DOHH2 (cell line): ENCODE results near the gene RCE1.

Experiments used
- H3F3A ChIP-seq: fragments of 200-600 bp; sonication (generic), shearing (Covaris generic); 2 replicates; pipeline ENCODE4 v1.6.0; 2016; ENCODE audit warnings: antibody characterized with exemption, mild to moderate bottlenecking; ENCODE audit not compliant: control insufficient read depth, insufficient read depth
- H3K27ac ChIP-seq: fragments of 200-600 bp; sonication (generic); 2 replicates; pipeline ENCODE4 v1.5.1; 2014; ENCODE audit warnings: low read depth, mild to moderate bottlenecking, low read length, moderate library complexity
- H3K27me3 ChIP-seq: fragments of 200-600 bp; sonication (generic); 2 replicates; pipeline ENCODE4 v1.6.1; 2014; ENCODE audit warnings: mild to moderate bottlenecking, low read length, mixed read lengths; ENCODE audit not compliant: control insufficient read depth
- H3K36me3 ChIP-seq: fragments of 200-600 bp; sonication (generic); 2 replicates; pipeline ENCODE4 v1.6.1; 2014; ENCODE audit warnings: mild to moderate bottlenecking, low read length, moderate library complexity, mixed read lengths; ENCODE audit not compliant: control insufficient read depth
- H3K4me1 ChIP-seq: fragments of 200-600 bp; sonication (generic); 2 replicates; pipeline ENCODE4 v1.6.1; 2014; ENCODE audit warnings: mild to moderate bottlenecking, low read length, mixed read lengths; ENCODE audit not compliant: control insufficient read depth
- H3K4me2 ChIP-seq: fragments of 200-600 bp; sonication (generic); 2 replicates; pipeline ENCODE4 v1.6.0; 2014; ENCODE audit warnings: mild to moderate bottlenecking, low read length, moderate library complexity
- H3K4me3 ChIP-seq: fragments of 200-600 bp; sonication (generic); 2 replicates; pipeline ENCODE4 v1.5.1; 2014; ENCODE audit warnings: mild to moderate bottlenecking, low read length, mixed read lengths
- H3K79me2 ChIP-seq: fragments of 200-600 bp; sonication (generic); 2 replicates; pipeline ENCODE4 v1.6.1; 2014; ENCODE audit warnings: mild to moderate bottlenecking, low read length, mixed read lengths; ENCODE audit not compliant: control insufficient read depth
- H3K9me2 ChIP-seq: fragments of 200-600 bp; sonication (generic); replicated peaks from 2 replicates; pipeline ENCODE4 v1.6.1; 2014; ENCODE audit warnings: mild to moderate bottlenecking, low read length, mixed read lengths; ENCODE audit not compliant: control insufficient read depth
- H3K9me3 ChIP-seq: fragments of 200-600 bp; sonication (generic); 2 replicates; pipeline ENCODE4 v1.6.1; 2014; ENCODE audit warnings: antibody characterized with exemption, low read length, mixed read lengths; ENCODE audit not compliant: control insufficient read depth, insufficient read depth
- H4K20me1 ChIP-seq: fragments of 200-600 bp; sonication (generic); 2 replicates; pipeline ENCODE4 v1.6.0; 2014; ENCODE audit warnings: low read depth, mild to moderate bottlenecking, antibody characterized with exemption, low read length, moderate library complexity; ENCODE audit not compliant: control insufficient read depth, insufficient read depth
- CTCF ChIP-seq: fragments of 200-600 bp; sonication (generic); IDR thresholded peaks from one replicate; pipeline ENCODE4 v1.5.1; 2014; ENCODE audit warnings: antibody characterized with exemption, mild to moderate bottlenecking, low read depth, low read length; ENCODE audit not compliant: poor library complexity, severe bottlenecking
- EZH2phosphoT487 ChIP-seq: fragments of 200-600 bp; sonication (generic); IDR thresholded peaks from 2 replicates; pipeline ENCODE4 v1.6.1; 2017; ENCODE audit warnings: borderline replicate concordance, mild to moderate bottlenecking, antibody characterized with exemption, low read length, moderate library complexity, mixed read lengths

Gene RCE1

DNA sequence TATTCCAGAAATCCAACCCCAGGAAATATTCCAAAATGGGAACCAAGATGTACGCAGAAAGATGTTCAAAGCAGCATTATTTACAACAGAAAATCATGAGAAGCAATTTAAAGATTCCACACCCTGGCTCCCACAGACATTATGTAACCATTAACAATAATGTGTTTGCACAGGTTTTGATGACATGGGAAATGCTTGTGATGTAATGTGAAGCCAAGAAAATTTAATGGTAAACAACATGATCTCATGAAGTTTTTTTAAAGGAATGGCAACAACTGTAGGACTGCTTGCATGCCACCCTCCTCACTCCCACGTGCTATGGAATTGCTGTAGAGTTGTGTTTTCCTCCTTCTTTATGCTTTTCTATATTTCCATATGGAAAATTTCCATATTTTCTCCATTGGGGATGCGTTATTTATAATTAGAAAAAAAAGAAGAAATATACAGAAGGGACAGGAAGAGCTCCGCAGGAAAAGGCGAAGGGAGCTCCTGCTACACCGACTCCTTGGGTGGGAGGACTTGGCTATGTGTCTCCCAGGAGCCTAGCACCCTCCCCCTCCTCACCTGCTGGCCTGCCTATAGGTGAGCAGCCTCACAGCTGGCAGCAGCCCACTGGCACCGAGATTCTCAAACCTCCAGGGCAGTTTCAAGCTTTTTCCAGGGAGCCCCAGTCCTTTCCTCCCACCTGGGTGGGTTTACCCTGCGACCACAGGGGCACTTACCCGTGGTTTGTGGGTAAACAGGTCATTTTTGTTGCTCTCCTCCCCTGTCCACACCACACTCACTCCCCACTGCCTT is 34.5 kb downstream of the RCE1 start:
- H3K79me2 ChIP-seq = no peaks in the 10 kb centered on the region
- peaks cover 23% of the 10 kb centered on the region for H3K27me3 ChIP-seq
- no peak overlapping the region for H3K4me2 ChIP-seq
- H3K9me2 ChIP-seq = no peaks in the 10 kb centered on the region
- no peak overlapping the region for H3K4me3 ChIP-seq
- H3K36me3 ChIP-seq = no peaks in the 10 kb centered on the region
- H3F3A ChIP-seq = no peaks in the 10 kb centered on the region
- H3K9me3 ChIP-seq = no peaks in the 10 kb centered on the region
- H3K27ac ChIP-seq = no peak overlapping the region
- no peaks in the 10 kb centered on the region for H3K4me1 ChIP-seq
- H4K20me1 ChIP-seq = no peaks in the 10 kb centered on the region
- no peak for TF ChIP-seq EZH2phosphoT487
- TF ChIP-seq CTCF = no peak

DNA sequence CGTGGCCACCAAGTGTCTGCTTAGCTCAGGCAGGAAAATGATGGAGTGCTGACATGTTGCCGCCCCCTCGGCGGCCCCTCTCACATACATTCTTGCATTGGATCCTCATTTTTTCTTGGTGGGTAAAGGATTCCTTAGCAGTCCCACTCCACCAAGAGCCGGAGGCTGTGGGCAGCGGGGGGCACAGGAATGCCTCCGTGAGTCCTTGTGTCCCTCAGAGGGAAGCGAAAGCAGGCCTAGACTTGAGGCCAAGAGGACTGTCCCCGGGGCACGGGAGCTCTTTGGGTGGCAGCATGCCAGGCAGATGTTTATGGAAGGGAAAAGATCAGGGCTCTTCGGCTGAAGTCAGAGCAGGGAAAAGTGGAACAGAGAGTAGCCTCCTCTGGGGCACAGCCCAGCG is 35.2 kb downstream of the RCE1 start:
- Histone ChIP-seq H4K20me1 (no peaks in the 10 kb centered on the region), H3K27me3 (peaks cover 23% of the 10 kb centered on the region), H3K9me3 (no peaks in the 10 kb centered on the region), H3K4me1 (no peaks in the 10 kb centered on the region), H3K9me2 (no peaks in the 10 kb centered on the region), H3K4me2 (no peak overlapping the region), H3K36me3 (no peaks in the 10 kb centered on the region), H3K4me3 (no peak overlapping the region), H3F3A (no peaks in the 10 kb centered on the region), H3K27ac (no peak overlapping the region), H3K79me2 (no peaks in the 10 kb centered on the region)
- TF ChIP-seq EZH2phosphoT487 = no peak
- no peak for TF ChIP-seq CTCF

DNA sequence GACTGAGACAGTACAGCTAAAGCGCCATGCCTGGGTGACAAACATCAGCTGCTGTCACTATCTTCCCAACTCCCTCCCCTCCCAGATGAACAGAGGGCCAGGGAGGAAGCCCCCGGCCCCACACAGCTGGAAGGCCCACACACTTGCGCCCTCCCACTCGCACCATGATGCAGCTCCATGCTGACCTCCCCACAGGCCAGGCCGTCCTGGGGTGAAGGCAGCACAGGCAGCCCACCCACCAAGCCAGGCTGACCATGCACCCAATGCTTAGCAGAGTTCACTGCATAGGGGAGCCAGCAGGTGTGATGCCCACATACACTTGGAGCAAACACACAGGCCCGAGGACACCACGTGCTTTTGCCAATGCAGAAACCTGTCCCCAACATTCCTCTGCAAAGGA is 35.8 kb downstream of the RCE1 start:
- Histone ChIP-seq H3K36me3 (no peaks in the 10 kb centered on the region), H3K4me2 (no peak overlapping the region), H3K27me3 (peaks cover 23% of the 10 kb centered on the region), H3K27ac (no peak overlapping the region), H3K4me3 (no peak overlapping the region), H4K20me1 (no peaks in the 10 kb centered on the region), H3K4me1 (no peaks in the 10 kb centered on the region), H3F3A (no peaks in the 10 kb centered on the region), H3K9me2 (no peaks in the 10 kb centered on the region), H3K9me3 (no peaks in the 10 kb centered on the region), H3K79me2 (no peaks in the 10 kb centered on the region)
- TF ChIP-seq CTCF (no peak), EZH2phosphoT487 (no peak)
